Measurements from ENCODE around the gene BUB3.
"Not testable (repeated sequence)": the region's sequence is repeated elsewhere in the genome, so short reads cannot be mapped to it uniquely, and the experiment has no call there.

The BUB3 gene

GRCh38 chr10:123153486-123154091, 613 bp upstream of the BUB3 start:
- no peak for DNase-seq

- DNase-seq: peak in 29 of 56 donors; percentile 24 to 70 (median 51)
These were observed 706 bp downstream of the BUB3 start for GRCh38 chr10:123154711-123155505.

- DNase-seq: no peak
These were observed 1.9 kb downstream of the BUB3 start for GRCh38 chr10:123156078-123156477.

- DNase-seq: no peak
These were observed 3.0 kb downstream of the BUB3 start for GRCh38 chr10:123157210-123157609.

GRCh38 chr10:123158682-123159081, 4.5 kb downstream of the BUB3 start:
- DNase-seq: no peak

GRCh38 chr10:123160311-123160980, 6.2 kb downstream of the BUB3 start:
- DNase-seq: no peak

GRCh38 chr10:123164319-123164718, 10.1 kb downstream of the BUB3 start:
- no peak for DNase-seq

- DNase-seq: no peak
These were observed 11.4 kb downstream of the BUB3 start for GRCh38 chr10:123165445-123166072.

- no peak for DNase-seq
These were observed 12.4 kb downstream of the BUB3 start for GRCh38 chr10:123166618-123167017.

- DNase-seq: no peak
These were observed 16.8 kb downstream of the BUB3 start for GRCh38 chr10:123170961-123171360.

GRCh38 chr10:123171616-123172015, 17.4 kb downstream of the BUB3 start:
- DNase-seq: not testable (repeated sequence)

GRCh38 chr10:123175389-123176387, 21.5 kb downstream of the BUB3 start:
- DNase-seq: no peak

- DNase-seq: not testable (repeated sequence)
These were observed 24.2 kb downstream of the BUB3 start for GRCh38 chr10:123178390-123178789.

- DNase-seq: no peak
These were observed 26.2 kb downstream of the BUB3 start for GRCh38 chr10:123180101-123181090.

GRCh38 chr10:123183724-123184123, 29.5 kb downstream of the BUB3 start:
- no peak for DNase-seq

- DNase-seq: no peak
These were observed 33.6 kb downstream of the BUB3 start for GRCh38 chr10:123187781-123188180.

- DNase-seq: no peak
These were observed 37.7 kb downstream of the BUB3 start for GRCh38 chr10:123191886-123192285.

GRCh38 chr10:123194056-123194455, 39.9 kb downstream of the BUB3 start:
- no peak for DNase-seq

- DNase-seq: no peak
These were observed 46.3 kb downstream of the BUB3 start for GRCh38 chr10:123200531-123200930.
